Uterus (tissue), 2 donors: ENCODE measurements around the gene SH3RF3.

Source experiments
- POLR2A ChIP-seq, 2 donors: fragments of 450-650 bp; IDR thresholded peaks; one replicate each; pipeline ENCODE4 v1.6.1; 2016; ENCODE audit warnings: antibody characterized with exemption in 2 of 2, mild to moderate bottlenecking in 1 of 2, moderate library complexity in 1 of 2
- TF ChIP-seq, protein P1 (sequence below), 4 experiments: fragments of 200-600 bp in 2 of 4; fragments of 450-650 bp in 2 of 4; sonication (generic) in 2 of 4; IDR thresholded peaks; one replicate each; pipeline ENCODE4 v1.5.1; 2016 to 2019; ENCODE audit warnings: antibody characterized with exemption in 4 of 4, mild to moderate bottlenecking in 2 of 4, moderate library complexity in 1 of 4

GRCh38 chr2:109086743-109087020 is 42.3 kb upstream of the SH3RF3 start:
- TF ChIP-seq, protein P1, sequence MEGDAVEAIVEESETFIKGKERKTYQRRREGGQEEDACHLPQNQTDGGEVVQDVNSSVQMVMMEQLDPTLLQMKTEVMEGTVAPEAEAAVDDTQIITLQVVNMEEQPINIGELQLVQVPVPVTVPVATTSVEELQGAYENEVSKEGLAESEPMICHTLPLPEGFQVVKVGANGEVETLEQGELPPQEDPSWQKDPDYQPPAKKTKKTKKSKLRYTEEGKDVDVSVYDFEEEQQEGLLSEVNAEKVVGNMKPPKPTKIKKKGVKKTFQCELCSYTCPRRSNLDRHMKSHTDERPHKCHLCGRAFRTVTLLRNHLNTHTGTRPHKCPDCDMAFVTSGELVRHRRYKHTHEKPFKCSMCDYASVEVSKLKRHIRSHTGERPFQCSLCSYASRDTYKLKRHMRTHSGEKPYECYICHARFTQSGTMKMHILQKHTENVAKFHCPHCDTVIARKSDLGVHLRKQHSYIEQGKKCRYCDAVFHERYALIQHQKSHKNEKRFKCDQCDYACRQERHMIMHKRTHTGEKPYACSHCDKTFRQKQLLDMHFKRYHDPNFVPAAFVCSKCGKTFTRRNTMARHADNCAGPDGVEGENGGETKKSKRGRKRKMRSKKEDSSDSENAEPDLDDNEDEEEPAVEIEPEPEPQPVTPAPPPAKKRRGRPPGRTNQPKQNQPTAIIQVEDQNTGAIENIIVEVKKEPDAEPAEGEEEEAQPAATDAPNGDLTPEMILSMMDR (IDR thresholded peaks at IDR 0.05) = no peak
- TF ChIP-seq POLR2A (IDR thresholded peaks at IDR 0.05) = no peak
